HEK293 (cell line): ENCODE measurements around the gene TAC3.

Source experiments
- CTCF ChIA-PET: fragments of 350-600 bp; formaldehyde crosslinking; extraction: SDS; loops from one replicate; lab custom pipeline; 2021; ENCODE audit warnings: antibody characterized with exemption; lab: Yijun Ruan, JAX
- POLR2A ChIA-PET: fragments of 300-600 bp; formaldehyde crosslinking; extraction: SDS; loops from one replicate; lab custom pipeline; 2020; ENCODE audit warnings: antibody characterized with exemption, inconsistent platforms; lab: Yijun Ruan, JAX
- H3K27ac ChIP-seq: fragments of 200-500 bp; sonication (Bioruptor generic); 2 replicates; pipeline ENCODE4 v1.5.1; 2014; ENCODE audit warnings: low read depth, low read length, control low read depth, inconsistent platforms; ENCODE audit errors: extremely low read depth
- H3K36me3 ChIP-seq, 2 experiments: fragments of 200-500 bp in 1 of 2; sonication (Bioruptor generic) in 1 of 2; 1 replicate in 1 of 2; 2 replicates in 1 of 2; pipeline ENCODE4 v1.5.1; 2014 to 2017; ENCODE audit warnings: inconsistent platforms in 2 of 2, low read length in 2 of 2; ENCODE audit not compliant: control insufficient read depth in 2 of 2, insufficient read depth in 1 of 2
- H3K4me1 ChIP-seq: fragments of 200-500 bp; sonication (Bioruptor generic); 2 replicates; pipeline ENCODE4 v1.5.1; 2014; ENCODE audit warnings: mild to moderate bottlenecking, low read length, inconsistent platforms; ENCODE audit not compliant: control insufficient read depth, insufficient read depth
- H3K4me3 ChIP-seq: 2 replicates; pipeline ENCODE4 v1.5.1; 2011; ENCODE audit warnings: low read depth, mild to moderate bottlenecking, control low read depth, low read length, moderate library complexity
- H3K9me3 ChIP-seq: fragments of 200-500 bp; sonication (Bioruptor generic); 2 replicates; pipeline ENCODE4 v1.5.1; 2014; ENCODE audit warnings: low read depth, low read length, inconsistent platforms; ENCODE audit not compliant: control insufficient read depth, insufficient read depth
- GLIS1 ChIP-seq: fragments of 450-650 bp; formaldehyde crosslinking; IDR thresholded peaks from 2 replicates; pipeline ENCODE4 v1.5.1; 2016; ENCODE audit warnings: missing biosample characterization, missing genetic modification characterization
- PRDM1 ChIP-seq: fragments of 450-650 bp; formaldehyde crosslinking; IDR thresholded peaks from 2 replicates; pipeline ENCODE4; 2016; ENCODE audit warnings: missing biosample characterization, missing genetic modification characterization
- SCRT1 ChIP-seq: fragments of 450-650 bp; formaldehyde crosslinking; IDR thresholded peaks from 2 replicates; pipeline ENCODE4 v1.5.1; 2016; ENCODE audit warnings: missing biosample characterization, missing genetic modification characterization, borderline replicate concordance
- SCRT2 ChIP-seq: fragments of 450-650 bp; formaldehyde crosslinking; IDR thresholded peaks from 2 replicates; pipeline ENCODE4 v1.5.1; 2016; ENCODE audit warnings: missing biosample characterization, missing genetic modification characterization
- SP7 ChIP-seq: fragments of 450-650 bp; formaldehyde crosslinking; IDR thresholded peaks from 2 replicates; pipeline ENCODE4 v1.5.1; 2016; ENCODE audit warnings: missing biosample characterization, missing genetic modification characterization
- ZBTB17 ChIP-seq: fragments of 450-650 bp; formaldehyde crosslinking; IDR thresholded peaks from 2 replicates; pipeline ENCODE4 v1.5.1; 2016; ENCODE audit warnings: missing biosample characterization, missing genetic modification characterization
- ZNF16 ChIP-seq: fragments of 450-650 bp; formaldehyde crosslinking; IDR thresholded peaks from 2 replicates; pipeline ENCODE4 v1.5.1; 2016; ENCODE audit warnings: low read depth, missing biosample characterization, missing genetic modification characterization
- ZNF211 ChIP-seq: fragments of 450-650 bp; formaldehyde crosslinking; IDR thresholded peaks from 2 replicates; pipeline ENCODE4 v1.5.1; 2016; ENCODE audit warnings: low read depth, missing biosample characterization, missing genetic modification characterization
- ZNF214 ChIP-seq: fragments of 450-650 bp; formaldehyde crosslinking; IDR thresholded peaks from 2 replicates; pipeline ENCODE4 v1.5.1; 2017; ENCODE audit warnings: missing biosample characterization, mild to moderate bottlenecking, missing genetic modification characterization, borderline replicate concordance
- ZNF274 ChIP-seq, 2 experiments: fragments of 200-500 bp in 1 of 2; fragments of 450-650 bp in 1 of 2; sonication (Bioruptor generic) in 1 of 2; formaldehyde crosslinking in 1 of 2; IDR thresholded peaks; 2 replicates each; pipeline versions ENCODE4 v1.5.1 to v1.6.1; 2014 to 2016; ENCODE audit warnings: borderline replicate concordance in 1 of 2, inconsistent platforms in 1 of 2, low read length in 1 of 2, missing biosample characterization in 1 of 2, missing genetic modification characterization in 1 of 2
- ZNF335 ChIP-seq: fragments of 450-650 bp; formaldehyde crosslinking; conservative IDR thresholded peaks from 2 replicates; pipeline ENCODE4 v1.5.1; 2016; ENCODE audit warnings: missing biosample characterization, missing genetic modification characterization
- ZNF341 ChIP-seq: fragments of 450-650 bp; formaldehyde crosslinking; IDR thresholded peaks from 2 replicates; pipeline ENCODE4; 2016; ENCODE audit warnings: low read depth, missing biosample characterization, missing genetic modification characterization
- ZNF561 ChIP-seq: fragments of 450-650 bp; IDR thresholded peaks from 2 replicates; pipeline ENCODE4 v1.5.1; 2018; ENCODE audit warnings: missing biosample characterization, missing genetic modification characterization, borderline replicate concordance
- ZNF600 ChIP-seq: fragments of 450-650 bp; formaldehyde crosslinking; IDR thresholded peaks from 2 replicates; pipeline ENCODE4 v1.5.1; 2016; ENCODE audit warnings: missing biosample characterization, missing genetic modification characterization
- ZNF654 ChIP-seq: fragments of 450-650 bp; formaldehyde crosslinking; IDR thresholded peaks from 2 replicates; pipeline ENCODE4 v1.5.1; 2016; ENCODE audit warnings: low read depth, missing biosample characterization, missing genetic modification characterization
- ZNF660 ChIP-seq: fragments of 450-650 bp; IDR thresholded peaks from 2 replicates; pipeline ENCODE4 v1.5.1; 2018; ENCODE audit warnings: missing biosample characterization, mild to moderate bottlenecking, missing genetic modification characterization
- ZNF701 ChIP-seq: fragments of 450-650 bp; formaldehyde crosslinking; IDR thresholded peaks from 2 replicates; pipeline ENCODE4 v1.5.1; 2016; ENCODE audit warnings: missing biosample characterization, missing genetic modification characterization
- TF ChIP-seq, protein P1 (sequence below): fragments of 450-650 bp; formaldehyde crosslinking; IDR thresholded peaks from 2 replicates; pipeline ENCODE4 v1.5.1; 2016; ENCODE audit warnings: missing biosample characterization, missing genetic modification characterization, borderline replicate concordance
- TF ChIP-seq, protein P2 (sequence below): fragments of 450-650 bp; formaldehyde crosslinking; IDR thresholded peaks from 2 replicates; pipeline ENCODE4 v1.5.1; 2016; ENCODE audit warnings: missing biosample characterization, missing genetic modification characterization
- TF ChIP-seq, protein P3 (sequence below): fragments of 450-650 bp; formaldehyde crosslinking; IDR thresholded peaks from 2 replicates; pipeline ENCODE4 v1.5.1; 2016; ENCODE audit warnings: missing biosample characterization, missing genetic modification characterization
- TF ChIP-seq, protein P4 (sequence below): fragments of 450-650 bp; formaldehyde crosslinking; IDR thresholded peaks from 2 replicates; pipeline ENCODE4 v1.5.1; 2016; ENCODE audit warnings: missing biosample characterization, missing genetic modification characterization

The TAC3 gene

DNA sequence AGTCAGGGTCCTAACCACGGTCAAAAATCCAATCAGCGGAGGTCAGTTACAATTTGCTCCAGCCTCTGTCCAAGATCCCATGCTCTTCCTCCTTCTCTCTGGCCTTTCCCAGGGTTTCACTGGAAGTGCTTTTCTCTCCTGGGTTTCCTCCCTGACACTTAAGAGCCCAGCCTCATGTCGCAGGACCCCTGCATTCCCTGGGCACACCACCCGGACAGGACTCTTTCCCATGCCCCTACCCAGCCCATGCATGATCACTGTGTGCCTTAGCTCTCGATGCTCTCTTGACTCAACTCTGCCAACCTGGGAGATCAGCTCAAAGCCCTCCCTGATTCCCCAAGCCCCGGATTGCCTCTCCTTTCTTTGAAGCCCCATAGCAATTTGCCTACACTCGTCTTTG lies 15.5 kb upstream of the TAC3 start (continued):
- TF ChIP-seq, protein P1, sequence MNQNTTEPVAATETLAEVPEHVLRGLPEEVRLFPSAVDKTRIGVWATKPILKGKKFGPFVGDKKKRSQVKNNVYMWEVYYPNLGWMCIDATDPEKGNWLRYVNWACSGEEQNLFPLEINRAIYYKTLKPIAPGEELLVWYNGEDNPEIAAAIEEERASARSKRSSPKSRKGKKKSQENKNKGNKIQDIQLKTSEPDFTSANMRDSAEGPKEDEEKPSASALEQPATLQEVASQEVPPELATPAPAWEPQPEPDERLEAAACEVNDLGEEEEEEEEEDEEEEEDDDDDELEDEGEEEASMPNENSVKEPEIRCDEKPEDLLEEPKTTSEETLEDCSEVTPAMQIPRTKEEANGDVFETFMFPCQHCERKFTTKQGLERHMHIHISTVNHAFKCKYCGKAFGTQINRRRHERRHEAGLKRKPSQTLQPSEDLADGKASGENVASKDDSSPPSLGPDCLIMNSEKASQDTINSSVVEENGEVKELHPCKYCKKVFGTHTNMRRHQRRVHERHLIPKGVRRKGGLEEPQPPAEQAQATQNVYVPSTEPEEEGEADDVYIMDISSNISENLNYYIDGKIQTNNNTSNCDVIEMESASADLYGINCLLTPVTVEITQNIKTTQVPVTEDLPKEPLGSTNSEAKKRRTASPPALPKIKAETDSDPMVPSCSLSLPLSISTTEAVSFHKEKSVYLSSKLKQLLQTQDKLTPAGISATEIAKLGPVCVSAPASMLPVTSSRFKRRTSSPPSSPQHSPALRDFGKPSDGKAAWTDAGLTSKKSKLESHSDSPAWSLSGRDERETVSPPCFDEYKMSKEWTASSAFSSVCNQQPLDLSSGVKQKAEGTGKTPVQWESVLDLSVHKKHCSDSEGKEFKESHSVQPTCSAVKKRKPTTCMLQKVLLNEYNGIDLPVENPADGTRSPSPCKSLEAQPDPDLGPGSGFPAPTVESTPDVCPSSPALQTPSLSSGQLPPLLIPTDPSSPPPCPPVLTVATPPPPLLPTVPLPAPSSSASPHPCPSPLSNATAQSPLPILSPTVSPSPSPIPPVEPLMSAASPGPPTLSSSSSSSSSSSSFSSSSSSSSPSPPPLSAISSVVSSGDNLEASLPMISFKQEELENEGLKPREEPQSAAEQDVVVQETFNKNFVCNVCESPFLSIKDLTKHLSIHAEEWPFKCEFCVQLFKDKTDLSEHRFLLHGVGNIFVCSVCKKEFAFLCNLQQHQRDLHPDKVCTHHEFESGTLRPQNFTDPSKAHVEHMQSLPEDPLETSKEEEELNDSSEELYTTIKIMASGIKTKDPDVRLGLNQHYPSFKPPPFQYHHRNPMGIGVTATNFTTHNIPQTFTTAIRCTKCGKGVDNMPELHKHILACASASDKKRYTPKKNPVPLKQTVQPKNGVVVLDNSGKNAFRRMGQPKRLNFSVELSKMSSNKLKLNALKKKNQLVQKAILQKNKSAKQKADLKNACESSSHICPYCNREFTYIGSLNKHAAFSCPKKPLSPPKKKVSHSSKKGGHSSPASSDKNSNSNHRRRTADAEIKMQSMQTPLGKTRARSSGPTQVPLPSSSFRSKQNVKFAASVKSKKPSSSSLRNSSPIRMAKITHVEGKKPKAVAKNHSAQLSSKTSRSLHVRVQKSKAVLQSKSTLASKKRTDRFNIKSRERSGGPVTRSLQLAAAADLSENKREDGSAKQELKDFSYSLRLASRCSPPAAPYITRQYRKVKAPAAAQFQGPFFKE (tag by site-specific recombination), result no peak
- 0 out of 2 replicates have a peak, but pooled peaks have one; percentile 3 for TF ChIP-seq ZNF660 (tag by site-specific recombination)

DNA sequence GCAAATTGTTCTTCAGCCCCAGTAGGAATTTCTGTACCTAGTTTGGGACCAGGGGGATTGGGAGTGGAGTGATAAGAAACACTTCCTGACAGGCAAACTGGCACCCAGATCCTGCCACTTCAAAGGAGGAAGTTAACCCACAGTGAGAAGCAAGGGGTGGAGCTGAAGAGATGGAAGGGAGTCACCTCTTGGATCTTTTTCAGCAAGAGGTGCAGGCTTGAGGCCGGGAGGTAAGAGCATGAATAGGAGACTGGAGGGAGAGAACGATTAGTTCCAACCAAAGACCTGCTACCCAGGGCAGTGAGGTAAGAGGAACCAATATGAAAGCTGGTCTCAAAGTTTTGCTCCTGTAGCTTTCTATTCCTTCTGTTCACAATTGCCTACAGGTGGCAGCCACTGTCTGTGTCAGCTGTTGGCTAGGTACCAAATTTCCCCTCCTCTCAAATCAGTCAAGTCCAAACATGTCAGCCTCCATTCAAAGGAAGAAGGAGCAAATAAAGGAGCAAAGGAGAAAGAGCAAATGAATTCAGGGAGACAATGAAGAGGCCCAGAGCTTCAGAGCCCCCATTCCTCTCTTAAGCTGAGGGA lies 14.9 kb upstream of the TAC3 start:
- H3K27ac ChIP-seq, result peak overlapping the region; percentile 73; the same call in 1 of the 2 replicates
- no peaks in the 10 kb centered on the region for H3K36me3 ChIP-seq
- peaks cover 5% of the 10 kb centered on the region for H3K4me1 ChIP-seq
- ChIA-PET POLR2A (interaction anchor here (1.1 to 1.7 kb wide), 2 partner anchors 10 to 81 kb away, joined by 3 to 6 read pairs; partner anchors contain the start of gene STAT6), CTCF (interaction anchor here (0.6 to 3.6 kb wide), 17 partner anchors 12 to 1012 kb away, joined by 3 to 19 read pairs (median 4); partner anchors contain the start of genes TAC3 and ZBTB39)
- H3K9me3 ChIP-seq, result no peaks in the 10 kb centered on the region
- H3K4me3 ChIP-seq, result no peak overlapping the region
- TF ChIP-seq ZNF335 (tag by site-specific recombination), result peak; percentile 61
- no peak for TF ChIP-seq ZNF211 (tag by site-specific recombination)
- peak; percentile 25; the same call in 1 of the 2 replicates for TF ChIP-seq GLIS1 (tag by site-specific recombination)
- TF ChIP-seq ZNF341 (tag by site-specific recombination), result peak; percentile 37; the same call in 1 of the 2 replicates
- TF ChIP-seq, protein P2, sequence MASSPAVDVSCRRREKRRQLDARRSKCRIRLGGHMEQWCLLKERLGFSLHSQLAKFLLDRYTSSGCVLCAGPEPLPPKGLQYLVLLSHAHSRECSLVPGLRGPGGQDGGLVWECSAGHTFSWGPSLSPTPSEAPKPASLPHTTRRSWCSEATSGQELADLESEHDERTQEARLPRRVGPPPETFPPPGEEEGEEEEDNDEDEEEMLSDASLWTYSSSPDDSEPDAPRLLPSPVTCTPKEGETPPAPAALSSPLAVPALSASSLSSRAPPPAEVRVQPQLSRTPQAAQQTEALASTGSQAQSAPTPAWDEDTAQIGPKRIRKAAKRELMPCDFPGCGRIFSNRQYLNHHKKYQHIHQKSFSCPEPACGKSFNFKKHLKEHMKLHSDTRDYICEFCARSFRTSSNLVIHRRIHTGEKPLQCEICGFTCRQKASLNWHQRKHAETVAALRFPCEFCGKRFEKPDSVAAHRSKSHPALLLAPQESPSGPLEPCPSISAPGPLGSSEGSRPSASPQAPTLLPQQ (tag by site-specific recombination), result peak; percentile 25; the same call in 1 of the 2 replicates
- TF ChIP-seq, protein P3, sequence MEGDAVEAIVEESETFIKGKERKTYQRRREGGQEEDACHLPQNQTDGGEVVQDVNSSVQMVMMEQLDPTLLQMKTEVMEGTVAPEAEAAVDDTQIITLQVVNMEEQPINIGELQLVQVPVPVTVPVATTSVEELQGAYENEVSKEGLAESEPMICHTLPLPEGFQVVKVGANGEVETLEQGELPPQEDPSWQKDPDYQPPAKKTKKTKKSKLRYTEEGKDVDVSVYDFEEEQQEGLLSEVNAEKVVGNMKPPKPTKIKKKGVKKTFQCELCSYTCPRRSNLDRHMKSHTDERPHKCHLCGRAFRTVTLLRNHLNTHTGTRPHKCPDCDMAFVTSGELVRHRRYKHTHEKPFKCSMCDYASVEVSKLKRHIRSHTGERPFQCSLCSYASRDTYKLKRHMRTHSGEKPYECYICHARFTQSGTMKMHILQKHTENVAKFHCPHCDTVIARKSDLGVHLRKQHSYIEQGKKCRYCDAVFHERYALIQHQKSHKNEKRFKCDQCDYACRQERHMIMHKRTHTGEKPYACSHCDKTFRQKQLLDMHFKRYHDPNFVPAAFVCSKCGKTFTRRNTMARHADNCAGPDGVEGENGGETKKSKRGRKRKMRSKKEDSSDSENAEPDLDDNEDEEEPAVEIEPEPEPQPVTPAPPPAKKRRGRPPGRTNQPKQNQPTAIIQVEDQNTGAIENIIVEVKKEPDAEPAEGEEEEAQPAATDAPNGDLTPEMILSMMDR (tag by site-specific recombination), result peak; percentile 62
- 0 out of 2 replicates have a peak, but pooled peaks have one; percentile 46 for TF ChIP-seq ZNF660 (tag by site-specific recombination)
- no peak for TF ChIP-seq ZNF274 (IDR thresholded peaks at IDR 0.05; ENCODE audit: low read length)
- TF ChIP-seq ZNF274 (tag by site-specific recombination; IDR thresholded peaks at IDR 0.05; ENCODE audit: borderline replicate concordance), result no peak
- TF ChIP-seq ZNF214 (tag by site-specific recombination), result no peak
- peak; percentile 53 for TF ChIP-seq ZBTB17
- 0 out of 2 replicates have a peak, but pooled peaks have one; percentile 43 for TF ChIP-seq ZNF561
- TF ChIP-seq ZNF16 (tag by site-specific recombination), result no peak
- peak; percentile 91; the same call in 1 of the 2 replicates for TF ChIP-seq SCRT1
- peak; percentile 99 for TF ChIP-seq SCRT2 (tag by site-specific recombination)
- TF ChIP-seq, protein P4, sequence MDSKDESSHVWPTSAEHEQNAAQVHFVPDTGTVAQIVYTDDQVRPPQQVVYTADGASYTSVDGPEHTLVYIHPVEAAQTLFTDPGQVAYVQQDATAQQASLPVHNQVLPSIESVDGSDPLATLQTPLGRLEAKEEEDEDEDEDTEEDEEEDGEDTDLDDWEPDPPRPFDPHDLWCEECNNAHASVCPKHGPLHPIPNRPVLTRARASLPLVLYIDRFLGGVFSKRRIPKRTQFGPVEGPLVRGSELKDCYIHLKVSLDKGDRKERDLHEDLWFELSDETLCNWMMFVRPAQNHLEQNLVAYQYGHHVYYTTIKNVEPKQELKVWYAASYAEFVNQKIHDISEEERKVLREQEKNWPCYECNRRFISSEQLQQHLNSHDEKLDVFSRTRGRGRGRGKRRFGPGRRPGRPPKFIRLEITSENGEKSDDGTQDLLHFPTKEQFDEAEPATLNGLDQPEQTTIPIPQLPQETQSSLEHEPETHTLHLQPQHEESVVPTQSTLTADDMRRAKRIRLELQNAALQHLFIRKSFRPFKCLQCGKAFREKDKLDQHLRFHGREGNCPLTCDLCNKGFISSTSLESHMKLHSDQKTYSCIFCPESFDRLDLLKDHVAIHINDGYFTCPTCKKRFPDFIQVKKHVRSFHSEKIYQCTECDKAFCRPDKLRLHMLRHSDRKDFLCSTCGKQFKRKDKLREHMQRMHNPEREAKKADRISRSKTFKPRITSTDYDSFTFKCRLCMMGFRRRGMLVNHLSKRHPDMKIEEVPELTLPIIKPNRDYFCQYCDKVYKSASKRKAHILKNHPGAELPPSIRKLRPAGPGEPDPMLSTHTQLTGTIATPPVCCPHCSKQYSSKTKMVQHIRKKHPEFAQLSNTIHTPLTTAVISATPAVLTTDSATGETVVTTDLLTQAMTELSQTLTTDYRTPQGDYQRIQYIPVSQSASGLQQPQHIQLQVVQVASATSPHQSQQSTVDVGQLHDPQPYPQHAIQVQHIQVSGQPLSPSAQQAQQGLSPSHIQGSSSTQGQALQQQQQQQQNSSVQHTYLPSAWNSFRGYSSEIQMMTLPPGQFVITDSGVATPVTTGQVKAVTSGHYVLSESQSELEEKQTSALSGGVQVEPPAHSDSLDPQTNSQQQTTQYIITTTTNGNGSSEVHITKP, result peak; percentile 80
- TF ChIP-seq PRDM1, result peak; percentile 81
- 0 out of 2 replicates have a peak, but pooled peaks have one; percentile 13 for TF ChIP-seq SP7 (tag by site-specific recombination)
- peak; percentile 10; the same call in 1 of the 2 replicates for TF ChIP-seq ZNF654
- TF ChIP-seq ZNF701 (tag by site-specific recombination), result peak; percentile 81
- TF ChIP-seq ZNF600 (tag by site-specific recombination), result 0 out of 2 replicates have a peak, but pooled peaks have one; percentile 11
